GM12878 (cell line): ENCODE data around the gene ABCB9. TPM values are rescaled to one million over a fixed set of nuclear protein-coding genes. Genes with fewer than 3 reads are reported as not detected.

ENCODE experiments used
- ATAC-seq: fragments of 200-7000 bp; cut with Tn5 transposase; 3 replicates; pipeline ENCODE4 v1.9.1; 2020; ENCODE audit warnings: mild to moderate bottlenecking, moderate library complexity
- BruUV-seq: library from RNA; stranded (reverse); fragments of 400-500 nt; replicated peaks from 2 replicates; lab custom pipeline; 2021; lab: Mats Ljungman, UMichigan
- CTCF ChIA-PET: fragments of 300-600 bp; sonication (Branson Sonifier 250); formaldehyde crosslinking; extraction: SDS; loops from one replicate; lab custom pipeline; 2021; ENCODE audit warnings: inconsistent platforms; lab: Yijun Ruan, JAX
- POLR2A ChIA-PET: fragments of 350-600 bp; formaldehyde crosslinking; extraction: SDS; loops from one replicate; lab custom pipeline; 2021; ENCODE audit warnings: inconsistent platforms; lab: Charles Lee
- RAD21 ChIA-PET: fragments of 300-600 bp; sonication (Branson Sonifier 250); formaldehyde crosslinking; loops from one replicate; lab custom pipeline; 2023; ENCODE audit warnings: antibody characterized with exemption; ENCODE audit not compliant: unreplicated experiment; lab: Charles Lee
- SMC1A ChIA-PET: fragments of 300-600 bp; sonication (Branson Sonifier 250); formaldehyde crosslinking; loops from one replicate; lab custom pipeline; 2023; ENCODE audit not compliant: unreplicated experiment, uncharacterized antibody; lab: Charles Lee
- DNase-seq: peaks from one replicate; pipeline ENCODE4 v3.0.0-alpha.2; 2011; ENCODE audit warnings: low read depth, low spot score
- FAIRE-seq: peaks from 3 replicates; lab custom pipeline; 2011; peaks lifted over from hg19 to GRCh38; lab: Jason Lieb, UNC
- H2AFZ ChIP-seq: 2 replicates; pipeline ENCODE4 v1.6.0; 2011; ENCODE audit warnings: low read depth, low read length, control low read depth; ENCODE audit not compliant: control insufficient read depth
- H3K27ac ChIP-seq: 2 replicates; pipeline ENCODE4 v1.5.1; 2011; ENCODE audit warnings: control low read depth; ENCODE audit not compliant: control insufficient read depth, insufficient read depth
- H3K27me3 ChIP-seq, 2 experiments: replicated peaks in 1 of 2; 2 replicates each; pipeline versions ENCODE4 v1.6.0 to v1.6.1; 2011; ENCODE audit warnings: low read length in 1 of 2; ENCODE audit not compliant: control insufficient read depth in 2 of 2, insufficient read depth in 2 of 2
- H3K36me3 ChIP-seq, 2 experiments: 2 replicates each; pipeline ENCODE4 v1.5.1; 2011; ENCODE audit warnings: low read length in 1 of 2; ENCODE audit not compliant: control insufficient read depth in 2 of 2, insufficient read depth in 2 of 2
- H3K4me1 ChIP-seq: 2 replicates; pipeline ENCODE4 v1.6.1; 2011; ENCODE audit warnings: mild to moderate bottlenecking, low read length, moderate library complexity, mixed read lengths; ENCODE audit not compliant: control insufficient read depth, insufficient read depth
- H3K4me2 ChIP-seq: 2 replicates; pipeline ENCODE4 v1.6.0; 2011; ENCODE audit warnings: control low read depth; ENCODE audit not compliant: control insufficient read depth, insufficient read depth
- H3K4me3 ChIP-seq: fragments of 200-600 bp; sonication (generic); 2 replicates; pipeline ENCODE4 v1.5.1; 2016
- H3K79me2 ChIP-seq: 2 replicates; pipeline ENCODE4 v1.6.0; 2011; ENCODE audit warnings: low read length; ENCODE audit not compliant: control insufficient read depth, insufficient read depth
- H3K9ac ChIP-seq: 2 replicates; pipeline ENCODE4 v1.8.0; 2011; ENCODE audit warnings: low read length, control low read depth, mixed read lengths; ENCODE audit not compliant: control insufficient read depth, insufficient read depth
- H3K9me3 ChIP-seq: replicated peaks from 3 replicates; pipeline ENCODE4 v1.5.1; 2011; ENCODE audit warnings: mild to moderate bottlenecking, low read length; ENCODE audit not compliant: control insufficient read depth, insufficient read depth
- H4K20me1 ChIP-seq: 2 replicates; pipeline ENCODE4 v1.6.0; 2011; ENCODE audit not compliant: control insufficient read depth, insufficient read depth
- BRCA1 ChIP-seq: IDR thresholded peaks from 2 replicates; pipeline ENCODE4 v1.6.1; 2011; ENCODE audit warnings: low read depth, low read length, improper control_type of control experiment
- CEBPB ChIP-seq, 2 experiments: fragments of 150-350 bp in 1 of 2; IDR thresholded peaks; 2 replicates each; pipeline ENCODE4 v1.6.1; 2012 to 2014; ENCODE audit warnings: low read depth in 2 of 2, low read length in 2 of 2, borderline replicate concordance in 1 of 2, inconsistent platforms in 1 of 2
- IKZF2 ChIP-seq, 2 experiments: fragments of 450-650 bp; IDR thresholded peaks; 2 replicates each; pipeline ENCODE4 v1.6.1; 2017; ENCODE audit warnings: mild to moderate bottlenecking in 2 of 2, moderate library complexity in 2 of 2
- MEF2A ChIP-seq: IDR thresholded peaks from 2 replicates; pipeline ENCODE4 v1.6.1; 2011; ENCODE audit warnings: low read depth, mild to moderate bottlenecking, low read length, moderate library complexity; ENCODE audit not compliant: insufficient read depth
- NR2C1 ChIP-seq: fragments of 450-650 bp; IDR thresholded peaks from 2 replicates; pipeline ENCODE4 v1.6.1; 2017; ENCODE audit warnings: antibody characterized with exemption, mild to moderate bottlenecking, moderate library complexity
- POLR2A ChIP-seq: IDR thresholded peaks from 2 replicates; pipeline ENCODE4 v1.6.1; 2011; ENCODE audit warnings: low read depth, mild to moderate bottlenecking, low read length
- POLR2AphosphoS5 ChIP-seq: IDR thresholded peaks from 2 replicates; pipeline ENCODE4 v1.6.1; 2011; ENCODE audit warnings: mild to moderate bottlenecking, low read length, inconsistent platforms
- RAD21 ChIP-seq: IDR thresholded peaks from 2 replicates; pipeline ENCODE4 v1.6.1; 2011; ENCODE audit warnings: mild to moderate bottlenecking, low read depth, low read length, moderate library complexity; ENCODE audit not compliant: insufficient read depth
- USF1 ChIP-seq: IDR thresholded peaks from 2 replicates; pipeline ENCODE4 v1.6.1; 2011; ENCODE audit warnings: borderline replicate concordance, low read depth, mild to moderate bottlenecking, moderate library complexity, mixed read lengths, low read length; ENCODE audit not compliant: insufficient read depth; ENCODE audit errors: extremely low read length
- WGBS: methylation state at CpG from one replicate; pipeline ENCODE4 v1.1.6; 2016; ENCODE audit warnings: low lambda C conversion rate; ENCODE audit not compliant: insufficient replicate concordance, insufficient coverage; ENCODE audit errors: missing lambda C conversion rate; 5-methylcytosine and 5-hydroxymethylcytosine counted together
- in situ Hi-C: fragments of 300-500 bp; cut with MboI; formaldehyde crosslinking; loops from 9 replicates; pipeline ENCODE4 v1.14.3; 2018; ENCODE audit warnings: mixed read lengths
- intact Hi-C: fragments of 100-400 bp; cut with micrococcal nuclease; formaldehyde crosslinking; loops from one replicate; pipeline ENCODE4 v1.14.2; 2022; ENCODE audit not compliant: unreplicated experiment
- polyA plus RNA-seq, 11 experiments: library from polyadenylated mRNA; depleted of rRNA in 4 of 11; unstranded in 6 of 11; stranded (reverse) in 5 of 11; fragments of >200 nt; fragmentation: Nextera tagmentation in 4 of 11; fragmentation: Illumina TruSeq in 1 of 11; extraction: Ambion mirVana in 4 of 11; extraction: Trizol in 1 of 11; gene quantifications; 1 replicate in 1 of 11; 2 replicates in 10 of 11; pipeline versions ENCODE4 v1.2.1 to v1.2.3, GENCODE V29; 2011 to 2016; ENCODE audit warnings: inconsistent platforms in 2 of 11, missing spikeins in 2 of 11, low read depth in 1 of 11
- total RNA-seq, 4 experiments: library from RNA; depleted of rRNA in 3 of 4; stranded (reverse); fragments of >200 nt in 3 of 4; fragmentation: Illumina TruSeq in 1 of 4; extraction: Trizol in 1 of 4; gene quantifications; 2 replicates each; pipeline versions ENCODE4 v1.2.1 to v1.2.3, GENCODE V29; 2013 to 2021

The ABCB9 gene
- total and polyA plus RNA-seq, 10 of the 15 experiments (the other 5 are each of a cell fraction or from before 2014, with no cell fraction given): 0.37 to 4.9 (median 3.1) TPM

DNA sequence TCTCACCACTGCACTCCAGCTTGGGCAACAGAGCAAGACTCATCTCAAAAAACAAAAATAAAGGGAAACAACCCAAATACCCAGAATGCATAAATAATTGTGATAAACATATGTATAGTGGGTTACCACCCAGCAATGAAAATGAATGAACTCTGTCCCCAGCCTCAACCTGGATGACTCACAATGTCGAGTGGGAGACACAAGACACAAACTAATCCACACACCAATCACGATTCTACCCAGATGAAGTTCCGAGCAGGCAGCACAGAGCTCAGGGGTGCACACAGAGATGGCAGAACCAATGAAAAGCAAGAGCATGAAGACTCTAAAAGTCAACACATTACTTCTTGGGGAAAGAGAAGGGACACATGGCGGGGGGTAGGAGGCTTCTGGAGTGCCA is 27.1 kb downstream of the ABCB9 start:
- DNase-seq (no peak), FAIRE-seq (no peak), ATAC-seq (no peak)
- peaks cover 35% of the 10 kb centered on the region for H3K4me1 ChIP-seq
- 54% methylated on average over 4 of the region's 4 CpGs for WGBS
- CTCF ChIA-PET: interaction anchor here (1.1 kb wide), 2 partner anchors 19 to 78 kb away, joined by 3 read pairs; no protein-coding TSS in a partner anchor
- H3K27ac ChIP-seq: no peak overlapping the region
- intact Hi-C loops (no loop called here), in situ Hi-C loops (no loop called here)
- H3K9me3 ChIP-seq: no peaks in the 10 kb centered on the region
- H4K20me1 ChIP-seq: no peaks in the 10 kb centered on the region
- BruUV-seq: no TSS peak
- no peaks in the 10 kb centered on the region for H3K27me3 ChIP-seq
- TF ChIP-seq MEF2A (no peak), BRCA1 (no peak), NR2C1 (no peak), CEBPB (IDR thresholded peaks at IDR 0.05; ENCODE audit: borderline replicate concordance in 1 of 2, low read depth in 2 of 2, low read length in 2 of 2) (no peak), RAD21 (no peak), POLR2AphosphoS5 (no peak), IKZF2 (IDR thresholded peaks at IDR 0.05) (no peak), USF1 (no peak), POLR2A (no peak)
- H3K79me2 ChIP-seq: no peaks in the 10 kb centered on the region
- no peak overlapping the region for H2AFZ ChIP-seq
- SMC1A ChIA-PET: interaction anchor here (1.0 kb wide), 1 partner anchor 11 kb away, joined by 3 read pairs; no protein-coding TSS in a partner anchor
- POLR2A ChIA-PET: interaction anchor here (1.0 kb wide), 1 partner anchor 12 kb away, joined by 3 read pairs; no protein-coding TSS in a partner anchor
- no peak overlapping the region for H3K4me2 ChIP-seq
- H3K36me3 ChIP-seq: no peaks in the 10 kb centered on the region
- H3K9ac ChIP-seq: no peak overlapping the region
- RAD21 ChIA-PET: no interaction called here
- H3K4me3 ChIP-seq: no peak overlapping the region
